K562 (cell line): Measurements from ENCODE around the gene INSYN2B. TPM values are rescaled to one million over a fixed set of nuclear protein-coding genes. Genes with fewer than 3 reads are reported as not detected.

Experiments
- ATAC-seq: fragments of 200-7000 bp; cut with Tn5 transposase; 3 replicates; pipeline ENCODE4 v1.9.1; 2020; ENCODE audit warnings: moderate library complexity
- BruUV-seq: library from RNA; stranded (reverse); fragments of 400-500 nt; replicated peaks from 2 replicates; lab custom pipeline; 2021; lab: Mats Ljungman, UMichigan
- CTCF ChIA-PET: fragments of 300-600 bp; formaldehyde crosslinking; extraction: SDS; loops from one replicate; lab custom pipeline; 2021; ENCODE audit warnings: low intra/inter-chr PET ratio; lab: Yijun Ruan, JAX
- POLR2A ChIA-PET: fragments of 300-600, 350-650 bp; sonication (Branson Sonifier 250); formaldehyde crosslinking; extraction: SDS; loops from one replicate; lab custom pipeline; 2021; ENCODE audit warnings: antibody characterized with exemption, inconsistent platforms; lab: Yijun Ruan, JAX
- DNase-seq, 4 experiments: peaks; one replicate each; pipeline versions ENCODE4 v3.0.0 to v3.0.0-alpha.2; 2011 to 2018; ENCODE audit warnings: low spot score in 3 of 4, mixed read lengths in 3 of 4; ENCODE audit errors: extremely low read depth in 1 of 4
- FAIRE-seq: peaks from 2 replicates; lab custom pipeline; 2011; peaks lifted over from hg19 to GRCh38; lab: Jason Lieb, UNC
- H2AFZ ChIP-seq: 2 replicates; pipeline ENCODE4 v1.6.0; 2011; ENCODE audit warnings: low read depth, low read length, control low read depth, inconsistent platforms
- H3K27ac ChIP-seq: fragments of 200-600 bp; 3 replicates; pipeline ENCODE4 v1.8.0; 2011; ENCODE audit warnings: low read depth, mild to moderate bottlenecking, control low read depth, inconsistent platforms, low read length, moderate library complexity, mixed read lengths; ENCODE audit errors: extremely low read depth
- H3K27me3 ChIP-seq, 2 experiments: fragments of 300-600 bp in 1 of 2; 2 replicates in 1 of 2; 3 replicates in 1 of 2; pipeline versions ENCODE4 v1.6.0 to v1.8.0; 2011; ENCODE audit warnings: inconsistent platforms in 2 of 2, low read length in 2 of 2, mild to moderate bottlenecking in 1 of 2, mixed read lengths in 1 of 2, moderate library complexity in 1 of 2; ENCODE audit not compliant: control insufficient read depth in 2 of 2, insufficient read depth in 2 of 2
- H3K36me3 ChIP-seq: fragments of 300-600 bp; 3 replicates; pipeline ENCODE4 v1.8.0; 2011; ENCODE audit warnings: mild to moderate bottlenecking, low read length, inconsistent platforms; ENCODE audit not compliant: control insufficient read depth, insufficient read depth
- H3K4me1 ChIP-seq, 2 experiments: fragments of 200-600 bp in 1 of 2; replicated peaks in 1 of 2; 2 replicates in 1 of 2; 3 replicates in 1 of 2; pipeline versions ENCODE4 v1.5.1 to v1.8.0; 2011; ENCODE audit warnings: inconsistent platforms in 2 of 2, low read length in 2 of 2, mild to moderate bottlenecking in 1 of 2, mixed read lengths in 1 of 2, moderate library complexity in 1 of 2; ENCODE audit not compliant: control insufficient read depth in 2 of 2, insufficient read depth in 2 of 2
- H3K4me2 ChIP-seq: 2 replicates; pipeline ENCODE4 v1.6.1; 2011; ENCODE audit warnings: low read length, control low read depth, inconsistent platforms, mixed read lengths; ENCODE audit not compliant: insufficient read depth
- H3K4me3 ChIP-seq: fragments of 200-600 bp; sonication (generic), shearing (Covaris generic); 2 replicates; pipeline ENCODE4 v1.5.1; 2016; ENCODE audit warnings: control low read depth, inconsistent platforms
- H3K79me2 ChIP-seq: fragments of 200-600 bp; 3 replicates; pipeline ENCODE4 v1.8.0; 2011; ENCODE audit warnings: low read length, inconsistent platforms; ENCODE audit not compliant: control insufficient read depth, insufficient read depth
- H3K9ac ChIP-seq, 2 experiments: 2 replicates each; pipeline versions ENCODE4 v1.6.0 to v1.6.1; 2011; ENCODE audit warnings: low read depth in 2 of 2, low read length in 2 of 2, control low read depth in 1 of 2, inconsistent platforms in 1 of 2, mild to moderate bottlenecking in 1 of 2, mixed read lengths in 1 of 2; ENCODE audit not compliant: insufficient read depth in 1 of 2
- H3K9me1 ChIP-seq: one replicate; pipeline ENCODE4 v1.6.0; 2011; ENCODE audit warnings: inconsistent platforms, mild to moderate bottlenecking, low read length, moderate library complexity; ENCODE audit not compliant: control insufficient read depth, insufficient read depth
- H3K9me3 ChIP-seq: replicated peaks from 2 replicates; pipeline ENCODE4 v1.5.1; 2011; ENCODE audit warnings: low read depth, low read length, inconsistent platforms; ENCODE audit not compliant: control insufficient read depth, insufficient read depth
- H4K20me1 ChIP-seq: replicated peaks from 2 replicates; pipeline ENCODE4 v1.6.1; 2011; ENCODE audit warnings: low read length, inconsistent platforms, mixed read lengths; ENCODE audit not compliant: control insufficient read depth, insufficient read depth
- HMGN3 ChIP-seq: IDR thresholded peaks from 2 replicates; pipeline ENCODE4 v1.6.1; 2011; ENCODE audit warnings: borderline replicate concordance, low read depth, mild to moderate bottlenecking, mixed read lengths, low read length; ENCODE audit not compliant: insufficient read length; ENCODE audit errors: extremely low read depth
- MCM3 ChIP-seq: fragments of 450-650 bp; IDR thresholded peaks from 2 replicates; pipeline ENCODE4 v1.6.1; 2016
- ZC3H4 ChIP-seq: sonication (generic); formaldehyde crosslinking; IDR thresholded peaks from 2 replicates; pipeline ENCODE4 v1.9.0; 2021; ENCODE audit warnings: missing genetic modification reagents, borderline replicate concordance
- ZNF354B ChIP-seq: fragments of 250-450 bp; sonication (Bioruptor Pico); IDR thresholded peaks from 2 replicates; pipeline ENCODE4 v1.4.0; 2020
- WGBS: fragments of 100-300 bp; shearing (Covaris generic); methylation state at CpG from one replicate; pipeline ENCODE4 v1.1.6; 2016; ENCODE audit warnings: low coverage, mixed read lengths; ENCODE audit not compliant: insufficient coverage; ENCODE audit errors: missing lambda C conversion rate; 5-methylcytosine and 5-hydroxymethylcytosine counted together
- in situ Hi-C: fragments of 300-500 bp; cut with MboI; formaldehyde crosslinking; loops from 4 replicates; pipeline ENCODE4 v1.15.0; 2018; ENCODE audit warnings: inconsistent platforms, mixed read lengths
- intact Hi-C: fragments of 100-400 bp; cut with micrococcal nuclease; formaldehyde crosslinking; loops from 2 replicates; pipeline ENCODE4 v1.14.2; 2022
- polyA plus RNA-seq, 8 experiments: library from polyadenylated mRNA; depleted of rRNA in 4 of 8; stranded (reverse) in 5 of 8; unstranded in 3 of 8; fragments of >200 nt; fragmentation: Nextera tagmentation in 2 of 8; fragmentation: Illumina TruSeq in 1 of 8; extraction: Ambion mirVana in 2 of 8; extraction: Trizol in 1 of 8; gene quantifications; 2 replicates each; pipeline versions ENCODE4 v1.2.1 to v1.2.3, GENCODE V29; 2011 to 2014; ENCODE audit warnings: inconsistent platforms in 1 of 8, missing spikeins in 1 of 8
- total RNA-seq, 7 experiments: library from RNA; depleted of rRNA in 6 of 7; stranded (reverse); fragments of >200 nt in 6 of 7; fragmentation: Illumina TruSeq in 2 of 7; extraction: Trizol in 2 of 7; gene quantifications; 2 replicates each; pipeline versions ENCODE4 v1.2.1 to v1.2.3, GENCODE V29; 2011 to 2021; ENCODE audit warnings: low replicate concordance in 1 of 7
- TF ChIP-seq, protein P1 (sequence below): fragments of 150-350 bp; IDR thresholded peaks from 2 replicates; pipeline ENCODE4 v1.6.1; 2014; ENCODE audit warnings: low read depth, mild to moderate bottlenecking, low read length, borderline replicate concordance

INSYN2B gene
- total and polyA plus RNA-seq, 9 of the 15 experiments (the other 6 are each of a cell fraction or from before 2014, with no cell fraction given), result not detected

DNA sequence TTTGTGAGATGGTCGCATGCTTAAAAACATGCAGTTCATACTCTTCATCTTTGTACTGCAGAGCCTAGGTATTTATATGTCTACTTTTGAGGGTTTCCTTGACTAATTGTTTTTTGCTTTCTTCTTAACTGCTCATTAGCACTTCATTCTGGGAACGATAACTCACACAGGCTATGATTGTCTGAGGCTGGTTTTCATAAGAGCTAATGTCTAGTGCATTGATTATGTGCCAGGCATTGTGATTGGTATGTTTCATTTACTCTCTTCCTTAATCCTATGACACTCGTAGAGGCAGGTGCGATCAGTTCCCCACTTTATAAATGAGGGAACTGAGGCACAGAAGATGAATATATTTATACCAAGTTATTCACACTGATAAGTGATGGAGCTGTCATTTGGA, 93.6 kb downstream of the INSYN2B start:
- FAIRE-seq (no peak), DNase-seq (no peak), ATAC-seq (no peak)
- Histone ChIP-seq H3K4me3 (no peak overlapping the region), H3K4me1 (no peaks in the 10 kb centered on the region), H3K9ac (no peak overlapping the region), H3K9me1 (no peaks in the 10 kb centered on the region), H3K9me3 (no peaks in the 10 kb centered on the region), H3K27me3 (no peaks in the 10 kb centered on the region), H4K20me1 (no peaks in the 10 kb centered on the region), H3K36me3 (no peaks in the 10 kb centered on the region), H3K4me2 (no peak overlapping the region), H3K79me2 (no peaks in the 10 kb centered on the region), H3K27ac (no peak overlapping the region), H2AFZ (no peak overlapping the region)
- in situ Hi-C loops (no loop called here), intact Hi-C loops (no loop called here)
- CTCF ChIA-PET, result no interaction called here
- POLR2A ChIA-PET, result no interaction called here
- WGBS, result 9% methylated on average over 4 of the region's 4 CpGs
- no TSS peak for BruUV-seq
- no peak for TF ChIP-seq MCM3
- TF ChIP-seq HMGN3, result no peak
- TF ChIP-seq ZC3H4, result no peak
- TF ChIP-seq, protein P1, sequence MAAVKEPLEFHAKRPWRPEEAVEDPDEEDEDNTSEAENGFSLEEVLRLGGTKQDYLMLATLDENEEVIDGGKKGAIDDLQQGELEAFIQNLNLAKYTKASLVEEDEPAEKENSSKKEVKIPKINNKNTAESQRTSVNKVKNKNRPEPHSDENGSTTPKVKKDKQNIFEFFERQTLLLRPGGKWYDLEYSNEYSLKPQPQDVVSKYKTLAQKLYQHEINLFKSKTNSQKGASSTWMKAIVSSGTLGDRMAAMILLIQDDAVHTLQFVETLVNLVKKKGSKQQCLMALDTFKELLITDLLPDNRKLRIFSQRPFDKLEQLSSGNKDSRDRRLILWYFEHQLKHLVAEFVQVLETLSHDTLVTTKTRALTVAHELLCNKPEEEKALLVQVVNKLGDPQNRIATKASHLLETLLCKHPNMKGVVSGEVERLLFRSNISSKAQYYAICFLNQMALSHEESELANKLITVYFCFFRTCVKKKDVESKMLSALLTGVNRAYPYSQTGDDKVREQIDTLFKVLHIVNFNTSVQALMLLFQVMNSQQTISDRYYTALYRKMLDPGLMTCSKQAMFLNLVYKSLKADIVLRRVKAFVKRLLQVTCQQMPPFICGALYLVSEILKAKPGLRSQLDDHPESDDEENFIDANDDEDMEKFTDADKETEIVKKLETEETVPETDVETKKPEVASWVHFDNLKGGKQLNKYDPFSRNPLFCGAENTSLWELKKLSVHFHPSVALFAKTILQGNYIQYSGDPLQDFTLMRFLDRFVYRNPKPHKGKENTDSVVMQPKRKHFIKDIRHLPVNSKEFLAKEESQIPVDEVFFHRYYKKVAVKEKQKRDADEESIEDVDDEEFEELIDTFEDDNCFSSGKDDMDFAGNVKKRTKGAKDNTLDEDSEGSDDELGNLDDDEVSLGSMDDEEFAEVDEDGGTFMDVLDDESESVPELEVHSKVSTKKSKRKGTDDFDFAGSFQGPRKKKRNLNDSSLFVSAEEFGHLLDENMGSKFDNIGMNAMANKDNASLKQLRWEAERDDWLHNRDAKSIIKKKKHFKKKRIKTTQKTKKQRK, result no peak
- TF ChIP-seq ZNF354B (CRISPR knock-in tag), result no peak
